Progenitor cell of endocrine pancreas (in vitro differentiated cells): ENCODE results near the gene FCHSD2. TPM values are rescaled to one million over a fixed set of nuclear protein-coding genes. Genes with fewer than 3 reads are reported as not detected.

Experiments used
- DNase-seq: peaks from one replicate; pipeline ENCODE4 v3.0.0; 2021; ENCODE audit warnings: low spot score; ENCODE audit not compliant: unreplicated experiment
- H3K27ac Mint-ChIP-seq: 2 replicates; pipeline ENCODE4 v1.8.0; 2021; ENCODE audit warnings: mild to moderate bottlenecking, moderate library complexity, mixed read lengths
- H3K27me3 Mint-ChIP-seq: 2 replicates; pipeline ENCODE4 v1.8.0; 2021; ENCODE audit warnings: mixed read lengths
- H3K36me3 Mint-ChIP-seq: 2 replicates; pipeline ENCODE4 v1.8.0; 2022; ENCODE audit warnings: mixed read lengths; ENCODE audit not compliant: insufficient read depth
- H3K4me1 Mint-ChIP-seq: 2 replicates; pipeline ENCODE4 v1.8.0; 2021; ENCODE audit warnings: low read depth, mixed read lengths
- H3K4me3 Mint-ChIP-seq: 2 replicates; pipeline ENCODE4 v1.8.0; 2021; ENCODE audit warnings: low read depth, mild to moderate bottlenecking, moderate library complexity, mixed read lengths
- H3K9me3 Mint-ChIP-seq: 2 replicates; pipeline ENCODE4 v1.8.0; 2021; ENCODE audit warnings: low read depth, mixed read lengths
- CTCF ChIP-seq: fragments of 200-600 bp; sonication (generic); IDR thresholded peaks from one replicate; pipeline ENCODE4 v1.5.0; 2021; ENCODE audit warnings: antibody characterized with exemption, mild to moderate bottlenecking; ENCODE audit not compliant: unreplicated experiment
- total RNA-seq: library from RNA; stranded (reverse); gene quantifications from 2 replicates; pipeline ENCODE4 v1.2.1, GENCODE V29; 2021

The FCHSD2 gene
- total RNA-seq, 1 donor from 2014 or later: 35.4 TPM

- Mint-ChIP-seq H3K4me3 (no peak overlapping the region), H3K4me1 (no peaks in the 10 kb centered on the region), H3K27ac (no peak overlapping the region), H3K9me3 (no peaks in the 10 kb centered on the region), H3K27me3 (no peaks in the 10 kb centered on the region), H3K36me3 (no peaks in the 10 kb centered on the region)
- no peak for DNase-seq
- TF ChIP-seq CTCF: no peak
Observed at GRCh38 chr11:72850832-72851231, 291.3 kb downstream of the FCHSD2 start.

- no peaks in the 10 kb centered on the region for H3K9me3 Mint-ChIP-seq
- H3K4me1 Mint-ChIP-seq: no peaks in the 10 kb centered on the region
- H3K27me3 Mint-ChIP-seq: no peaks in the 10 kb centered on the region
- no peak for DNase-seq
- TF ChIP-seq CTCF: peak; percentile 63
- peaks cover 5% of the 10 kb centered on the region for H3K36me3 Mint-ChIP-seq
- no peak overlapping the region for H3K4me3 Mint-ChIP-seq
- no peak overlapping the region for H3K27ac Mint-ChIP-seq
Observed at GRCh38 chr11:72848846-72849466, 293.2 kb downstream of the FCHSD2 start.

GRCh38 chr11:72844356-72844755 lies 297.8 kb downstream of the FCHSD2 start:
- H3K27ac Mint-ChIP-seq: no peak overlapping the region
- peaks cover 17% of the 10 kb centered on the region for H3K36me3 Mint-ChIP-seq
- H3K4me3 Mint-ChIP-seq: no peak overlapping the region
- no peak for TF ChIP-seq CTCF
- H3K9me3 Mint-ChIP-seq: no peaks in the 10 kb centered on the region
- no peaks in the 10 kb centered on the region for H3K4me1 Mint-ChIP-seq
- no peaks in the 10 kb centered on the region for H3K27me3 Mint-ChIP-seq
- DNase-seq: no peak

- DNase-seq: no peak
- H3K4me3 Mint-ChIP-seq: no peak overlapping the region
- TF ChIP-seq CTCF: no peak
- H3K36me3 Mint-ChIP-seq: peaks cover 19% of the 10 kb centered on the region
- no peaks in the 10 kb centered on the region for H3K4me1 Mint-ChIP-seq
- no peak overlapping the region for H3K27ac Mint-ChIP-seq
- H3K27me3 Mint-ChIP-seq: no peaks in the 10 kb centered on the region
- no peaks in the 10 kb centered on the region for H3K9me3 Mint-ChIP-seq
Observed at GRCh38 chr11:72842653-72843330, 299.3 kb downstream of the FCHSD2 start.

GRCh38 chr11:72842126-72842525 lies 300.0 kb downstream of the FCHSD2 start:
- Mint-ChIP-seq H3K27me3 (no peaks in the 10 kb centered on the region), H3K36me3 (peaks cover 19% of the 10 kb centered on the region), H3K4me3 (no peak overlapping the region), H3K27ac (no peak overlapping the region), H3K4me1 (no peaks in the 10 kb centered on the region), H3K9me3 (no peaks in the 10 kb centered on the region)
- no peak for DNase-seq
- TF ChIP-seq CTCF: no peak
